Mammary epithelial cell (primary cell): ENCODE data around the gene NTN1.

Experiments used
- EZH2 ChIP-seq: IDR thresholded peaks from 2 replicates; pipeline ENCODE4 v1.6.1; 2012; ENCODE audit warnings: low read length, inconsistent platforms, borderline replicate concordance
- TF ChIP-seq, protein P1 (sequence below), 2 donors: IDR thresholded peaks in 1 of 2; conservative IDR thresholded peaks in 1 of 2; 2 replicates each; pipeline ENCODE4 v1.5.1; 2011 to 2012; ENCODE audit warnings: inconsistent platforms in 2 of 2, low read length in 2 of 2, mild to moderate bottlenecking in 2 of 2, control low read depth in 1 of 2, low read depth in 1 of 2; ENCODE audit not compliant: insufficient read depth in 1 of 2; ENCODE audit errors: extremely low read depth in 1 of 2

DNA sequence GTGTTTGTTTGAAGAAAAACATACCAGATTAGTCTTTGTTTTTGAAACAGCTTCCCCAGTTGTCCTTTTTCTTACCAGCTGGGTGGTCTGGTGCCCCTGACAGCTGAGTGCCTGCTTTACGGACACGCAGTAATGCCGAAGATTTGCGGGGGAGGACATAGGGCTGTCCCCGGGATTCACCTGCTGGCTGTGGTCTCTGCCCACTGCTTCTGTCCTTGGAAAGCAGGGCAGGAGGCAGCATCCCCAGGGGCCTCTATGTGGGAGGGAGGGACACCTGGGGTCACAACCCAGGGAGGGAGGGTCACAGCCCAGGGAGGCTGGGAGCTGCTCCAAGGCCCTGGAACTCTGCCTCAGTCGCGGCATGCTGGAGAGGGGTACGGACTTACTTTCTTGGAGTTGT, 221.7 kb downstream of the NTN1 start:
- TF ChIP-seq, protein P1, sequence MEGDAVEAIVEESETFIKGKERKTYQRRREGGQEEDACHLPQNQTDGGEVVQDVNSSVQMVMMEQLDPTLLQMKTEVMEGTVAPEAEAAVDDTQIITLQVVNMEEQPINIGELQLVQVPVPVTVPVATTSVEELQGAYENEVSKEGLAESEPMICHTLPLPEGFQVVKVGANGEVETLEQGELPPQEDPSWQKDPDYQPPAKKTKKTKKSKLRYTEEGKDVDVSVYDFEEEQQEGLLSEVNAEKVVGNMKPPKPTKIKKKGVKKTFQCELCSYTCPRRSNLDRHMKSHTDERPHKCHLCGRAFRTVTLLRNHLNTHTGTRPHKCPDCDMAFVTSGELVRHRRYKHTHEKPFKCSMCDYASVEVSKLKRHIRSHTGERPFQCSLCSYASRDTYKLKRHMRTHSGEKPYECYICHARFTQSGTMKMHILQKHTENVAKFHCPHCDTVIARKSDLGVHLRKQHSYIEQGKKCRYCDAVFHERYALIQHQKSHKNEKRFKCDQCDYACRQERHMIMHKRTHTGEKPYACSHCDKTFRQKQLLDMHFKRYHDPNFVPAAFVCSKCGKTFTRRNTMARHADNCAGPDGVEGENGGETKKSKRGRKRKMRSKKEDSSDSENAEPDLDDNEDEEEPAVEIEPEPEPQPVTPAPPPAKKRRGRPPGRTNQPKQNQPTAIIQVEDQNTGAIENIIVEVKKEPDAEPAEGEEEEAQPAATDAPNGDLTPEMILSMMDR (conservative IDR thresholded peaks at IDR 0.05 in 1 of 2, IDR thresholded peaks at IDR 0.05 in 1 of 2; ENCODE audit: extremely low read depth in 1 of 2, insufficient read depth in 1 of 2, low read depth in 1 of 2, low read length in 2 of 2) = no peak
- no peak for TF ChIP-seq EZH2
